Glutamatergic neuron (in vitro differentiated cells): ENCODE results near the gene OXNAD1. TPM values are rescaled to one million over a fixed set of nuclear protein-coding genes. Genes with fewer than 3 reads are reported as not detected.

Experiments used
- DNase-seq: peaks from one replicate; pipeline ENCODE4 v3.0.0; 2022
- H3K27ac Mint-ChIP-seq: one replicate; pipeline ENCODE4 v1.8.0; 2020; ENCODE audit warnings: mild to moderate bottlenecking, mixed read lengths, inconsistent platforms; ENCODE audit not compliant: unreplicated experiment
- H3K27me3 Mint-ChIP-seq: one replicate; pipeline ENCODE4 v1.8.0; 2020; ENCODE audit warnings: mild to moderate bottlenecking, moderate library complexity, mixed read lengths, inconsistent platforms; ENCODE audit not compliant: unreplicated experiment
- H3K36me3 Mint-ChIP-seq: one replicate; pipeline ENCODE4 v1.8.0; 2020; ENCODE audit warnings: mild to moderate bottlenecking, mixed read lengths, inconsistent platforms; ENCODE audit not compliant: unreplicated experiment
- H3K4me1 Mint-ChIP-seq: one replicate; pipeline ENCODE4 v1.8.0; 2020; ENCODE audit warnings: mild to moderate bottlenecking, low read depth, mixed read lengths, inconsistent platforms; ENCODE audit not compliant: unreplicated experiment
- H3K4me3 Mint-ChIP-seq: one replicate; pipeline ENCODE4 v1.8.0; 2020; ENCODE audit warnings: mild to moderate bottlenecking, mixed read lengths, inconsistent platforms; ENCODE audit not compliant: unreplicated experiment
- H3K9me3 Mint-ChIP-seq: one replicate; pipeline ENCODE4 v1.8.0; 2020; ENCODE audit warnings: mild to moderate bottlenecking, moderate library complexity, mixed read lengths, inconsistent platforms; ENCODE audit not compliant: unreplicated experiment
- total RNA-seq: library from RNA; stranded (reverse); fragmentation: NEBNext Ultra II Directional; extraction: Animal tissue kit (Norgen Biotek cat#: 25700); gene quantifications from one replicate; pipeline ENCODE4 v1.2.1, GENCODE V29; 2021; ENCODE audit not compliant: unreplicated experiment
- TF ChIP-seq, protein P1 (sequence below): fragments of 200-600 bp; sonication (generic); IDR thresholded peaks from one replicate; pipeline ENCODE4 v1.5.0; 2021; ENCODE audit not compliant: partially characterized antibody, unreplicated experiment

The OXNAD1 gene
- total RNA-seq, 1 donor from 2014 or later, result 14.6 TPM

DNA sequence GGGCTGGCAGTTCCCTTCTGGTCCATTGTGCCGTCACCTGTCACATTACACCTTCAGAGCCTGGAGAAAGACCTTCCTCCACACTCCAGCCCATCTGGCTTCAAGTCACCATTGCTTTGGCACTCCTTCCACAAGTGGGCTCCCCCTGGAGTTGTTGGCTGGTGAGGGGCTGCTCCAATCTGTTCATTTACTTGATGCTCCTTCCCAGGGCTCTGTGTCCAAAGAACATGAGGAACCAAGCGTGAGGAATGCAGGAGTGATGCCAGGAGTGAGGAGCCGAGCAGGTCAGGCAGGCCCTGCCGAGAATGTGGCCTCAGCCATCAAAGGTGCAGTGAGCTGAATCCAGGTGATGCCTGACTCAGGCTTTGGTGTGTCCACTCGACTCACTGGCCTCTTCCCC is 57.2 kb downstream of the OXNAD1 start:
- H3K9me3 Mint-ChIP-seq, result peaks cover 1% of the 10 kb centered on the region
- peaks cover 11% of the 10 kb centered on the region for H3K4me1 Mint-ChIP-seq
- peaks cover 4% of the 10 kb centered on the region for H3K27me3 Mint-ChIP-seq
- H3K4me3 Mint-ChIP-seq, result no peak overlapping the region
- TF ChIP-seq, protein P1, sequence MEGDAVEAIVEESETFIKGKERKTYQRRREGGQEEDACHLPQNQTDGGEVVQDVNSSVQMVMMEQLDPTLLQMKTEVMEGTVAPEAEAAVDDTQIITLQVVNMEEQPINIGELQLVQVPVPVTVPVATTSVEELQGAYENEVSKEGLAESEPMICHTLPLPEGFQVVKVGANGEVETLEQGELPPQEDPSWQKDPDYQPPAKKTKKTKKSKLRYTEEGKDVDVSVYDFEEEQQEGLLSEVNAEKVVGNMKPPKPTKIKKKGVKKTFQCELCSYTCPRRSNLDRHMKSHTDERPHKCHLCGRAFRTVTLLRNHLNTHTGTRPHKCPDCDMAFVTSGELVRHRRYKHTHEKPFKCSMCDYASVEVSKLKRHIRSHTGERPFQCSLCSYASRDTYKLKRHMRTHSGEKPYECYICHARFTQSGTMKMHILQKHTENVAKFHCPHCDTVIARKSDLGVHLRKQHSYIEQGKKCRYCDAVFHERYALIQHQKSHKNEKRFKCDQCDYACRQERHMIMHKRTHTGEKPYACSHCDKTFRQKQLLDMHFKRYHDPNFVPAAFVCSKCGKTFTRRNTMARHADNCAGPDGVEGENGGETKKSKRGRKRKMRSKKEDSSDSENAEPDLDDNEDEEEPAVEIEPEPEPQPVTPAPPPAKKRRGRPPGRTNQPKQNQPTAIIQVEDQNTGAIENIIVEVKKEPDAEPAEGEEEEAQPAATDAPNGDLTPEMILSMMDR, result no peak
- H3K27ac Mint-ChIP-seq, result no peak overlapping the region
- H3K36me3 Mint-ChIP-seq, result no peaks in the 10 kb centered on the region
- no peak for DNase-seq

DNA sequence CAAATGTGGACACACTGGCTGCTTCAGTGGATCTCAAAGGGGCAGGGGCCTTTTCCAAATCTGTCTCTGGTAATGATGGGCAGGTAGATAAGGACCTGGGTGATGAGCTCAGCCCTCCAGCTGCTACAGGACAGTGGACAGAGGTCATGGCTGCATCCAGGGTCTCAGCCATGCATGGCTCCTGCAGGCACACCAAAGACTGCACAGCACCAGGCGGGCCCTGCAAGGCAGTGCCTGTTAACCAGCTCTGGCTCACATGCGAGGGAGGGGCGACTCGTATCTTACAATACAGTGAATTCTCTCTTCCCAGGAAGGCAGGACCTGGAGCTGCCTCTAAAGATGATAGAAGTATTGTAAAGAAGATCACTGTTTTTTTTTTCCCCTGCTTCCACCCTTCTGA is 58.7 kb downstream of the OXNAD1 start:
- DNase-seq, result no peak
- Mint-ChIP-seq H3K36me3 (no peaks in the 10 kb centered on the region), H3K4me1 (peaks cover 11% of the 10 kb centered on the region), H3K9me3 (peaks cover 1% of the 10 kb centered on the region), H3K4me3 (no peak overlapping the region), H3K27me3 (peaks cover 4% of the 10 kb centered on the region), H3K27ac (no peak overlapping the region)
- TF ChIP-seq, protein P1, result no peak

DNA sequence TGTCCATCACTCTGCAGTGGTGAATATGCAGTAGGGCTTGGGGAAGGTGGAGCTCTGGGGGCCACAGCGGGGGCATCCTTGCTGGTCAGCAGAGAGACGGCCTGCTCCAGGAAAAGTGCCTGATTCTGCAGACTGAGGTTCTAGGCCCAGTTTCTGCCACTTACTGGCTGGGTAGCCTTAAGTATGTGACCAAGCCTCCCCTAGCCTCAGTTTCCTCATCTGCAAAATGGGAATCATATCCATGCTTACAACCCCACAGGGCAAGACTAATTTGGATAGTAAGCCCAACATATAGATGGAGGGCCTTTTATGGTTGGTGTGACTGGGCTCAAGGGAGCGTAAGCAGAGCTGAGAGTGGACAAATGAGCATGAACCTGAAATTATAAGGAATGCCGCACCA is 60.8 kb downstream of the OXNAD1 start:
- peaks cover 7% of the 10 kb centered on the region for H3K4me1 Mint-ChIP-seq
- no peak for DNase-seq
- no peak overlapping the region for H3K4me3 Mint-ChIP-seq
- TF ChIP-seq, protein P1, result no peak
- no peak overlapping the region for H3K27ac Mint-ChIP-seq
- H3K36me3 Mint-ChIP-seq, result no peaks in the 10 kb centered on the region
- no peaks in the 10 kb centered on the region for H3K27me3 Mint-ChIP-seq
- peaks cover 1% of the 10 kb centered on the region for H3K9me3 Mint-ChIP-seq

DNA sequence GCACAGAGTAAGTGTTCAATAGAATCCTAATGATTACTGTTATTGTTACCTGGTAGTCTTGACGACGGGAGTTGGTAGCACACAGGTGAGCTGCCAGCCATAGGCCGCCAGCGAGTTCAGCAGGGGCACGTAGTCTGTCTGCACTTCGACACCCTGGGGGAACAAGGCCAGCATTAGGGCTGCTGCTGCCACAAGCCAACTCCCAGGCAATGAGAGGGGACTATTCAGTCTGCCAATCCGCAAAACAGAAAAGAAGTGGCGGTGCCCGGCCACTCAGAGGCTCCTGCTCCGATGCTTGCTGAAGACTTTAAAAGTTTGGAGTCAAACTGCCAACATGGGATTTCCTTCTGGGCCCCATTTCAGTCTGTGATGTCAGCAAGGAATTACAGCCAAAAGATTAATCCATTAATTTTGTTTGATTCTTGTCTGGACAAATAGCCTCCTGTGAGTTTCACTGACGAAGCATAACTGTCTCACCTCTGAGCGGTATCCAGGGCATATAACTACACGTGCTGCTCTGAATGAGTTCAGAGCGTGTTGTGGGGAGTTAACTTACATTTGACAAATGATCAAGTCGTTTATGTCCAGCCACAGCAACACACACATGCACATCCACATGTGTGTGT is 61.8 kb downstream of the OXNAD1 start:
- TF ChIP-seq, protein P1, result no peak
- Mint-ChIP-seq H3K27me3 (no peaks in the 10 kb centered on the region), H3K4me1 (peaks cover 7% of the 10 kb centered on the region), H3K27ac (no peak overlapping the region), H3K4me3 (no peak overlapping the region), H3K9me3 (peaks cover 2% of the 10 kb centered on the region), H3K36me3 (peaks cover 8% of the 10 kb centered on the region)
- no peak for DNase-seq

DNA sequence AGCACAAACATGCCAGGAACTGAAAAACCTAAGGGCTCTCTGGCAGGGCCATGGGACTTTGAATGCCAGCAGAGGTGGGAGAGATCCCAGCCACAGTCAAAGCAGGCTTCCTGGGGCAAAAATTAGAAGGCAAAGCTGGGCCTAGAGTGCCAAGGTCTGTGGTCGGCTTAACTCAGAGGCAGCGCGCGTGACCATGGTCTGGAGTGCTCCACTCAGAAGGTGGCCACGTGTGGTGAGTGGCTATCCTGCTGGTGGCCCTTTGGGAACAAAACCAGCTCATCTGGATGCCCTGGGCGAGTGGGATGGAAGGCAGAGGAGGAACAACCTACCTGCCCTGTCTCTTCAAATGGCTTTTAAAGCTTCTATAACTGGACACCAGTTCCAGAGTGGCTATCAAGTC is 63.1 kb downstream of the OXNAD1 start:
- no peak overlapping the region for H3K4me3 Mint-ChIP-seq
- peaks cover 2% of the 10 kb centered on the region for H3K9me3 Mint-ChIP-seq
- H3K27ac Mint-ChIP-seq, result no peak overlapping the region
- no peak for DNase-seq
- H3K4me1 Mint-ChIP-seq, result no peaks in the 10 kb centered on the region
- TF ChIP-seq, protein P1, result no peak
- H3K36me3 Mint-ChIP-seq, result peaks cover 18% of the 10 kb centered on the region
- no peaks in the 10 kb centered on the region for H3K27me3 Mint-ChIP-seq
